Measurements from ENCODE around the gene PIK3CB.
"Not testable (repeated sequence)": the region's sequence is repeated elsewhere in the genome, so short reads cannot be mapped to it uniquely, and the experiment has no call there.

PIK3CB gene

GRCh38 chr3:138642226-138642926 lies 192.4 kb downstream of the PIK3CB start:
- TF ChIP-seq POLR2A (IDR thresholded peaks at IDR 0.05; ENCODE audit: low read depth, low read length) = no peak
- FAIRE-seq = no peak
- DNase-seq (ENCODE audit: insufficient read length, low spot score) = no peak

- FAIRE-seq (no peak), DNase-seq (ENCODE audit: insufficient read length, low spot score) (no peak)
- TF ChIP-seq POLR2A (IDR thresholded peaks at IDR 0.05; ENCODE audit: low read depth, low read length) = no peak
These were observed 194.2 kb downstream of the PIK3CB start for GRCh38 chr3:138640537-138640936.

- no peak for FAIRE-seq
- no peak for TF ChIP-seq POLR2A (IDR thresholded peaks at IDR 0.05; ENCODE audit: low read depth, low read length)
- no peak for DNase-seq (ENCODE audit: insufficient read length, low spot score)
These were observed 196.1 kb downstream of the PIK3CB start for GRCh38 chr3:138638641-138639040.

- DNase-seq (ENCODE audit: insufficient read length, low spot score) = no peak
- no peak for TF ChIP-seq POLR2A (IDR thresholded peaks at IDR 0.05; ENCODE audit: low read depth, low read length)
- FAIRE-seq = no peak
These were observed 205.2 kb downstream of the PIK3CB start for GRCh38 chr3:138629526-138629925.

GRCh38 chr3:138625707-138626365 lies 208.9 kb downstream of the PIK3CB start:
- no peak for TF ChIP-seq POLR2A (IDR thresholded peaks at IDR 0.05; ENCODE audit: low read depth, low read length)
- FAIRE-seq (peak; percentile 91), DNase-seq (ENCODE audit: insufficient read length, low spot score) (peak; percentile 22)

GRCh38 chr3:138624518-138624917 lies 210.2 kb downstream of the PIK3CB start:
- FAIRE-seq (no peak), DNase-seq (ENCODE audit: insufficient read length, low spot score) (no peak)
- no peak for TF ChIP-seq POLR2A (IDR thresholded peaks at IDR 0.05; ENCODE audit: low read depth, low read length)

- no peak for TF ChIP-seq POLR2A (IDR thresholded peaks at IDR 0.05; ENCODE audit: low read depth, low read length)
- FAIRE-seq (no peak), DNase-seq (ENCODE audit: insufficient read length, low spot score) (no peak)
These were observed 214.3 kb downstream of the PIK3CB start for GRCh38 chr3:138620431-138620830.

- no peak for FAIRE-seq
- DNase-seq (ENCODE audit: insufficient read length, low spot score) = no peak
- no peak for TF ChIP-seq POLR2A (IDR thresholded peaks at IDR 0.05; ENCODE audit: low read depth, low read length)
These were observed 219.3 kb downstream of the PIK3CB start for GRCh38 chr3:138615462-138615861.

- no peak for TF ChIP-seq POLR2A (IDR thresholded peaks at IDR 0.05; ENCODE audit: low read depth, low read length)
- no peak for DNase-seq (ENCODE audit: insufficient read length, low spot score)
- FAIRE-seq = no peak
These were observed 224.8 kb downstream of the PIK3CB start for GRCh38 chr3:138609898-138610266.

GRCh38 chr3:138608322-138609135 lies 226.2 kb downstream of the PIK3CB start, which contains the start of gene FAIM:
Gene FAIM, plus strand, starts transcription at chr3:138608771. Its CDS starts 10,956 bp downstream, at chr3:138619727.
- FAIRE-seq (no peak), DNase-seq (ENCODE audit: insufficient read length, low spot score) (peak; percentile 40)
- TF ChIP-seq POLR2A (IDR thresholded peaks at IDR 0.05; ENCODE audit: low read depth, low read length) = peak; percentile 10

GRCh38 chr3:138604106-138604595 lies 230.6 kb downstream of the PIK3CB start:
- not testable (repeated sequence) for FAIRE-seq; DNase-seq (ENCODE audit: insufficient read length, low spot score)
